Ishikawa (cell line): ENCODE measurements around the gene HNRNPM.

Experiments used
- CEBPB ChIP-seq: IDR thresholded peaks from 2 replicates; pipeline ENCODE4 v1.6.1; 2012
- CREB1 ChIP-seq: IDR thresholded peaks from 2 replicates; pipeline ENCODE4 v1.6.1; 2012; ENCODE audit warnings: low read depth
- EGR1 ChIP-seq: IDR thresholded peaks from 2 replicates; pipeline ENCODE4 v1.6.1; 2012
- EP300 ChIP-seq: IDR thresholded peaks from 2 replicates; pipeline ENCODE4 v1.6.1; 2012; ENCODE audit warnings: borderline replicate concordance
- NFIC ChIP-seq: IDR thresholded peaks from 2 replicates; pipeline ENCODE4 v1.6.1; 2012
- RAD21 ChIP-seq: IDR thresholded peaks from 2 replicates; pipeline ENCODE4 v1.6.1; 2012; ENCODE audit warnings: low read depth
- TAF1 ChIP-seq: IDR thresholded peaks from 2 replicates; pipeline ENCODE4 v1.6.1; 2012; ENCODE audit warnings: low read depth, mild to moderate bottlenecking
- TCF12 ChIP-seq: IDR thresholded peaks from 2 replicates; pipeline ENCODE4 v1.6.1; 2012; ENCODE audit warnings: low read depth
- TEAD4 ChIP-seq: IDR thresholded peaks from 2 replicates; pipeline ENCODE4 v1.6.1; 2012
- YY1 ChIP-seq: IDR thresholded peaks from 2 replicates; pipeline ENCODE4 v1.6.1; 2012; ENCODE audit warnings: low read depth
- ZBTB7A ChIP-seq: IDR thresholded peaks from 2 replicates; pipeline ENCODE4 v1.6.1; 2012; ENCODE audit warnings: low read depth
- TF ChIP-seq, protein P1 (sequence below): IDR thresholded peaks from 2 replicates; pipeline ENCODE4 v1.6.1; 2012; ENCODE audit warnings: low read depth, mild to moderate bottlenecking
- TF ChIP-seq, protein P2 (sequence below): IDR thresholded peaks from 2 replicates; pipeline ENCODE4 v1.6.1; 2012
- TF ChIP-seq, protein P3 (sequence below): IDR thresholded peaks from 2 replicates; pipeline ENCODE4 v1.6.1; 2012

DNA sequence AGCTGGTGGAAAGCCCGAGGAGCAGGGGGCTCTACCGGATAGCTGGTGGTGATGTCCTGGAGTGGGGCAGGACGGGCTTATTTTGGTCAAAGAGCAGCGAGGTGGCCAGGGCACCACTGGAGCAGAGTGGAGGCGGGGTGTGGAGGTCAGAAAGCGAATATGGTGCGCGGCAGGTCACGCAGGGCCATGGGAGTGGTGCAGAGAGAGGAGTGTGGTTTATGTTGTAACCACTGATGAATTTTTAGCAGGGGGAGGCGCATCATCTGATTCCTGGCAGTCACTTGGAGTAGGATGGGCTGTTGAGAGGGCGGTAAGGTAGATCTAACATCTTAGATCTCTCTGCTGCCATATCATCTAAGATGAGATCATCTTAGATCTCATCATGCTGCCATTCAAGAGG, 70.5 kb downstream of the HNRNPM start:
- no peak for TF ChIP-seq RAD21
- no peak for TF ChIP-seq NFIC
- no peak for TF ChIP-seq EGR1
- no peak for TF ChIP-seq TCF12
- no peak for TF ChIP-seq EP300
- no peak for TF ChIP-seq CREB1
- TF ChIP-seq YY1, result no peak
- TF ChIP-seq, protein P1, sequence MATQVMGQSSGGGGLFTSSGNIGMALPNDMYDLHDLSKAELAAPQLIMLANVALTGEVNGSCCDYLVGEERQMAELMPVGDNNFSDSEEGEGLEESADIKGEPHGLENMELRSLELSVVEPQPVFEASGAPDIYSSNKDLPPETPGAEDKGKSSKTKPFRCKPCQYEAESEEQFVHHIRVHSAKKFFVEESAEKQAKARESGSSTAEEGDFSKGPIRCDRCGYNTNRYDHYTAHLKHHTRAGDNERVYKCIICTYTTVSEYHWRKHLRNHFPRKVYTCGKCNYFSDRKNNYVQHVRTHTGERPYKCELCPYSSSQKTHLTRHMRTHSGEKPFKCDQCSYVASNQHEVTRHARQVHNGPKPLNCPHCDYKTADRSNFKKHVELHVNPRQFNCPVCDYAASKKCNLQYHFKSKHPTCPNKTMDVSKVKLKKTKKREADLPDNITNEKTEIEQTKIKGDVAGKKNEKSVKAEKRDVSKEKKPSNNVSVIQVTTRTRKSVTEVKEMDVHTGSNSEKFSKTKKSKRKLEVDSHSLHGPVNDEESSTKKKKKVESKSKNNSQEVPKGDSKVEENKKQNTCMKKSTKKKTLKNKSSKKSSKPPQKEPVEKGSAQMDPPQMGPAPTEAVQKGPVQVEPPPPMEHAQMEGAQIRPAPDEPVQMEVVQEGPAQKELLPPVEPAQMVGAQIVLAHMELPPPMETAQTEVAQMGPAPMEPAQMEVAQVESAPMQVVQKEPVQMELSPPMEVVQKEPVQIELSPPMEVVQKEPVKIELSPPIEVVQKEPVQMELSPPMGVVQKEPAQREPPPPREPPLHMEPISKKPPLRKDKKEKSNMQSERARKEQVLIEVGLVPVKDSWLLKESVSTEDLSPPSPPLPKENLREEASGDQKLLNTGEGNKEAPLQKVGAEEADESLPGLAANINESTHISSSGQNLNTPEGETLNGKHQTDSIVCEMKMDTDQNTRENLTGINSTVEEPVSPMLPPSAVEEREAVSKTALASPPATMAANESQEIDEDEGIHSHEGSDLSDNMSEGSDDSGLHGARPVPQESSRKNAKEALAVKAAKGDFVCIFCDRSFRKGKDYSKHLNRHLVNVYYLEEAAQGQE, result no peak
- TF ChIP-seq, protein P2, sequence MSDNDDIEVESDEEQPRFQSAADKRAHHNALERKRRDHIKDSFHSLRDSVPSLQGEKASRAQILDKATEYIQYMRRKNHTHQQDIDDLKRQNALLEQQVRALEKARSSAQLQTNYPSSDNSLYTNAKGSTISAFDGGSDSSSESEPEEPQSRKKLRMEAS, result no peak
- TF ChIP-seq TAF1, result no peak
- no peak for TF ChIP-seq ZBTB7A
- TF ChIP-seq, protein P3, sequence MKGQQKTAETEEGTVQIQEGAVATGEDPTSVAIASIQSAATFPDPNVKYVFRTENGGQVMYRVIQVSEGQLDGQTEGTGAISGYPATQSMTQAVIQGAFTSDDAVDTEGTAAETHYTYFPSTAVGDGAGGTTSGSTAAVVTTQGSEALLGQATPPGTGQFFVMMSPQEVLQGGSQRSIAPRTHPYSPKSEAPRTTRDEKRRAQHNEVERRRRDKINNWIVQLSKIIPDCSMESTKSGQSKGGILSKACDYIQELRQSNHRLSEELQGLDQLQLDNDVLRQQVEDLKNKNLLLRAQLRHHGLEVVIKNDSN, result no peak
- TF ChIP-seq CEBPB, result no peak
- no peak for TF ChIP-seq TEAD4
